ENCODE results near the gene KLHL5. TPM values are rescaled to one million over a fixed set of nuclear protein-coding genes. Genes with fewer than 3 reads are reported as not detected.

The KLHL5 gene
- polyA plus RNA-seq, 1 donor from 2014 or later = 33.8 TPM

- TF ChIP-seq EP300 (conservative IDR thresholded peaks at IDR 0.05; ENCODE audit: poor library complexity, severe bottlenecking) (no peak), POLR2AphosphoS5 (IDR thresholded peaks at IDR 0.05) (peak; percentile 22), MXI1 (conservative IDR thresholded peaks at IDR 0.05; ENCODE audit: poor library complexity, severe bottlenecking) (peak; percentile 36), TAF1 (IDR thresholded peaks at IDR 0.05; ENCODE audit: low read depth) (no peak)
- Histone ChIP-seq H3K4me2 (ENCODE audit: low read length) (peak overlapping the region; percentile 40), H3K9me3 (ENCODE audit: low read length) (no peaks in the 10 kb centered on the region), H3K9me2 (ENCODE audit: insufficient read depth, low read length) (no peaks in the 10 kb centered on the region), H3K4me3 (ENCODE audit: low read length) (peak overlapping the region; percentile 69), H3K79me2 (replicated peaks; ENCODE audit: insufficient read depth, low read length) (peaks cover 39% of the 10 kb centered on the region), H3K27me3 (ENCODE audit: insufficient read depth, low read depth, low read length) (no peaks in the 10 kb centered on the region), H3K27ac (ENCODE audit: low read length) (peak overlapping the region; percentile 70), H2AFZ (ENCODE audit: low read depth, low read length) (peak overlapping the region; percentile 43), H3K36me3 (ENCODE audit: insufficient read depth, low read length) (no peaks in the 10 kb centered on the region), H3K9ac (ENCODE audit: low read length) (peak overlapping the region; percentile 51), H4K20me1 (ENCODE audit: insufficient read depth) (no peaks in the 10 kb centered on the region), H3F3A (ENCODE audit: insufficient read depth, low read length, poor library complexity, severe bottlenecking) (peaks cover 4% of the 10 kb centered on the region)
These were observed 702 bp downstream of the KLHL5 start for GRCh38 chr4:39062770-39063097.

GRCh38 chr4:39063430-39063829 lies 1.4 kb downstream of the KLHL5 start:
- Histone ChIP-seq H4K20me1 (ENCODE audit: insufficient read depth) (no peaks in the 10 kb centered on the region), H3K36me3 (ENCODE audit: insufficient read depth, low read length) (no peaks in the 10 kb centered on the region), H2AFZ (ENCODE audit: low read depth, low read length) (no peak overlapping the region), H3K9me3 (ENCODE audit: low read length) (no peaks in the 10 kb centered on the region), H3K27ac (ENCODE audit: low read length) (peak overlapping the region; percentile 70), H3K4me2 (ENCODE audit: low read length) (peak overlapping the region; percentile 75), H3K9me2 (ENCODE audit: insufficient read depth, low read length) (no peaks in the 10 kb centered on the region), H3K27me3 (ENCODE audit: insufficient read depth, low read depth, low read length) (no peaks in the 10 kb centered on the region), H3K9ac (ENCODE audit: low read length) (peak overlapping the region; percentile 57), H3K4me3 (ENCODE audit: low read length) (peak overlapping the region; percentile 69), H3F3A (ENCODE audit: insufficient read depth, low read length, poor library complexity, severe bottlenecking) (peaks cover 4% of the 10 kb centered on the region), H3K79me2 (replicated peaks; ENCODE audit: insufficient read depth, low read length) (peaks cover 39% of the 10 kb centered on the region)
- TF ChIP-seq RAD21 (conservative IDR thresholded peaks at IDR 0.05) = no peak
- no peak for TF ChIP-seq SMC3 (conservative IDR thresholded peaks at IDR 0.05; ENCODE audit: poor library complexity)
- TF ChIP-seq EP300 (conservative IDR thresholded peaks at IDR 0.05; ENCODE audit: poor library complexity, severe bottlenecking) = no peak
- TF ChIP-seq MXI1 (conservative IDR thresholded peaks at IDR 0.05; ENCODE audit: poor library complexity, severe bottlenecking) = no peak
- TF ChIP-seq EZH2 (IDR thresholded peaks at IDR 0.05; ENCODE audit: borderline replicate concordance, insufficient read depth, low read length, poor library complexity, severe bottlenecking) = no peak
- TF ChIP-seq TAF1 (IDR thresholded peaks at IDR 0.05; ENCODE audit: low read depth) = no peak
- no peak for TF ChIP-seq REST (IDR thresholded peaks at IDR 0.05; ENCODE audit: borderline replicate concordance)
- no peak for TF ChIP-seq CTCF (IDR thresholded peaks at IDR 0.05; ENCODE audit: poor library complexity, severe bottlenecking)
- no peak for TF ChIP-seq POLR2AphosphoS5 (IDR thresholded peaks at IDR 0.05)

Measured in neural cell (in vitro differentiated cells).